ENCODE data around the gene SDK2.

DNA sequence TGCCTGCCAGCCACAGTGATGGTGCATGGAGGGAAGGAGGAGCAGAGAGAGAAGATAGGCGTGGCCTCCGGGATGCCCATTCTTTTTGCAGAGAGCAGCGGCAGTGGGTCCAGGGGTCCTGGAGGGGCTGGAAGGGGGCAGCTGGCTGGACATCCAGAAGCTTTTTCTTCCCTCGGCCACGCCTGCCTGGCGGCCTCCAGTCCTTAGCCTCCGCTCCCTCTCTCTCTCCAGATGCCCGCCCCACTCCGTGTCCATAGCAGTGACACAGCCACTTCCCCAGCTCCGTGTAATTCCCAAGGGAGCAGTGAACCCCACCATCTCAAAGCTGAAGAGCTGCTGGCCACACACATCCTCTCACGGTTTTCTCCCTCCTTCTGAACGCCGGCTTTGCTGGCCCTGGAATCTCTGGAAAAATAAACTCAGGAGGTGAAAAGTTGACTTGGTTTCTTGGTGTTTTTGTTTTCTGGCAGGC, 306.2 kb downstream of the SDK2 start:
- TF ChIP-seq CREB1 (CRISPR knock-in tag; IDR thresholded peaks at IDR 0.05; ENCODE audit: low read depth), result no peak
- no peak for TF ChIP-seq POLR2AphosphoS5 (IDR thresholded peaks at IDR 0.05; ENCODE audit: low read depth)
- TF ChIP-seq, protein P1, sequence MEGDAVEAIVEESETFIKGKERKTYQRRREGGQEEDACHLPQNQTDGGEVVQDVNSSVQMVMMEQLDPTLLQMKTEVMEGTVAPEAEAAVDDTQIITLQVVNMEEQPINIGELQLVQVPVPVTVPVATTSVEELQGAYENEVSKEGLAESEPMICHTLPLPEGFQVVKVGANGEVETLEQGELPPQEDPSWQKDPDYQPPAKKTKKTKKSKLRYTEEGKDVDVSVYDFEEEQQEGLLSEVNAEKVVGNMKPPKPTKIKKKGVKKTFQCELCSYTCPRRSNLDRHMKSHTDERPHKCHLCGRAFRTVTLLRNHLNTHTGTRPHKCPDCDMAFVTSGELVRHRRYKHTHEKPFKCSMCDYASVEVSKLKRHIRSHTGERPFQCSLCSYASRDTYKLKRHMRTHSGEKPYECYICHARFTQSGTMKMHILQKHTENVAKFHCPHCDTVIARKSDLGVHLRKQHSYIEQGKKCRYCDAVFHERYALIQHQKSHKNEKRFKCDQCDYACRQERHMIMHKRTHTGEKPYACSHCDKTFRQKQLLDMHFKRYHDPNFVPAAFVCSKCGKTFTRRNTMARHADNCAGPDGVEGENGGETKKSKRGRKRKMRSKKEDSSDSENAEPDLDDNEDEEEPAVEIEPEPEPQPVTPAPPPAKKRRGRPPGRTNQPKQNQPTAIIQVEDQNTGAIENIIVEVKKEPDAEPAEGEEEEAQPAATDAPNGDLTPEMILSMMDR (conservative IDR thresholded peaks at IDR 0.05; ENCODE audit: low read depth in 2 of 2), result no peak
- TF ChIP-seq, protein P2, sequence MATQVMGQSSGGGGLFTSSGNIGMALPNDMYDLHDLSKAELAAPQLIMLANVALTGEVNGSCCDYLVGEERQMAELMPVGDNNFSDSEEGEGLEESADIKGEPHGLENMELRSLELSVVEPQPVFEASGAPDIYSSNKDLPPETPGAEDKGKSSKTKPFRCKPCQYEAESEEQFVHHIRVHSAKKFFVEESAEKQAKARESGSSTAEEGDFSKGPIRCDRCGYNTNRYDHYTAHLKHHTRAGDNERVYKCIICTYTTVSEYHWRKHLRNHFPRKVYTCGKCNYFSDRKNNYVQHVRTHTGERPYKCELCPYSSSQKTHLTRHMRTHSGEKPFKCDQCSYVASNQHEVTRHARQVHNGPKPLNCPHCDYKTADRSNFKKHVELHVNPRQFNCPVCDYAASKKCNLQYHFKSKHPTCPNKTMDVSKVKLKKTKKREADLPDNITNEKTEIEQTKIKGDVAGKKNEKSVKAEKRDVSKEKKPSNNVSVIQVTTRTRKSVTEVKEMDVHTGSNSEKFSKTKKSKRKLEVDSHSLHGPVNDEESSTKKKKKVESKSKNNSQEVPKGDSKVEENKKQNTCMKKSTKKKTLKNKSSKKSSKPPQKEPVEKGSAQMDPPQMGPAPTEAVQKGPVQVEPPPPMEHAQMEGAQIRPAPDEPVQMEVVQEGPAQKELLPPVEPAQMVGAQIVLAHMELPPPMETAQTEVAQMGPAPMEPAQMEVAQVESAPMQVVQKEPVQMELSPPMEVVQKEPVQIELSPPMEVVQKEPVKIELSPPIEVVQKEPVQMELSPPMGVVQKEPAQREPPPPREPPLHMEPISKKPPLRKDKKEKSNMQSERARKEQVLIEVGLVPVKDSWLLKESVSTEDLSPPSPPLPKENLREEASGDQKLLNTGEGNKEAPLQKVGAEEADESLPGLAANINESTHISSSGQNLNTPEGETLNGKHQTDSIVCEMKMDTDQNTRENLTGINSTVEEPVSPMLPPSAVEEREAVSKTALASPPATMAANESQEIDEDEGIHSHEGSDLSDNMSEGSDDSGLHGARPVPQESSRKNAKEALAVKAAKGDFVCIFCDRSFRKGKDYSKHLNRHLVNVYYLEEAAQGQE (IDR thresholded peaks at IDR 0.05; ENCODE audit: unreplicated experiment), result no peak
